Activated naive CD4-positive, alpha-beta T cell treated with anti-CD3 and anti-CD28 coated beads, Interleukin-2, amount 10 ng/mL, durations not matched to agents 7 days and 5 days (primary cell): ENCODE data around the gene LLGL1.

Experiments used
- CTCF ChIA-PET: fragments of 350-600 bp; sonication (Branson Sonifier 250); formaldehyde crosslinking; loops from one replicate; lab custom pipeline; 2021; ENCODE audit warnings: antibody characterized with exemption; lab: Charles Lee
- DNase-seq: peaks from one replicate; pipeline ENCODE4 v3.0.0-alpha.2; 2020
- H3K27ac Mint-ChIP-seq: one replicate; pipeline ENCODE4 v1.8.0; 2021; ENCODE audit warnings: mild to moderate bottlenecking, moderate library complexity, mixed read lengths
- H3K27me3 Mint-ChIP-seq: one replicate; pipeline ENCODE4 v1.8.0; 2021; ENCODE audit warnings: mild to moderate bottlenecking, mixed read lengths
- H3K36me3 Mint-ChIP-seq: one replicate; pipeline ENCODE4 v1.8.0; 2021; ENCODE audit warnings: mixed read lengths
- H3K4me1 Mint-ChIP-seq: one replicate; pipeline ENCODE4 v1.8.0; 2021; ENCODE audit warnings: mixed read lengths
- H3K4me3 Mint-ChIP-seq: one replicate; pipeline ENCODE4 v1.8.0; 2021; ENCODE audit warnings: mild to moderate bottlenecking, moderate library complexity, mixed read lengths
- H3K9me3 Mint-ChIP-seq: one replicate; pipeline ENCODE4 v1.8.0; 2021; ENCODE audit warnings: mixed read lengths

The LLGL1 gene

DNA sequence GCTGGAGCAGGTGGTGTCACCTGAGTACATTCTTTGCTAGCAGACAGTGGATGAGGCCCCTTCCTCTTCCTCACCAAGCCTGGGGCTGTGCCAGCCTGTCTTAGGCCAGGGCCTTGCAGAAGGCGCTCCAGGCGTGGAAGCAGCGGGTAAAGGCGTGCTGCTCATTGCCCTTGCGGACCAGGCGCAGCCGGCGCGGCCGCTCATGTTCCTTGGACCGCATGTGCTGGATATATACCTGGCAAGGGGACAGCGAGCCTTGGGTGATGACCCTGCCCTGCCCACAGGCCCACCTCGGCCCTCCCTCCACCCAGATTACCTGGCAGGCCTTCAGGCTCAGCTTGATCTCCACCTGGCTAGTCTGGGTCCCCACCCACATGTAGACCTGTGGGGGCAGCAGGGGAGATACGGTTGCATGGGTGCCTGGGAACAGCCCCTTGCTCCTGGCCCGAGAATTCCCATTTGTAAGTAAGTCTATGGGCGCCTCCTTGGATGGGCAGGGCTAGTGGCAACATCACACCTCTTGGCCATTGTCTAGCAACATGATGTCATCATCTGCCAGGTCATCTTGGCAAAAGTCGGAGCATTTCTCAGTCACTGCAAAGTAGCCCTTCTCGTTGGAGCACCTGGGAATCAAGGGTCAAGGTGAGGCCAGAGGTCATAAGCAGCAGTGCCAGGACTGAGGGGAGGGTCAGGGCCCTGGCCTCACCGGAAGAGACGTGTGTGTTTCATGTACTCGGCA, 19.8 kb downstream of the LLGL1 start:
- Mint-ChIP-seq H3K36me3 (peaks cover 22% of the 10 kb centered on the region), H3K4me1 (peaks cover 5% of the 10 kb centered on the region), H3K27me3 (no peaks in the 10 kb centered on the region), H3K4me3 (no peak overlapping the region), H3K9me3 (no peaks in the 10 kb centered on the region), H3K27ac (no peak overlapping the region)
- DNase-seq = no peak
- CTCF ChIA-PET = no interaction called here

DNA sequence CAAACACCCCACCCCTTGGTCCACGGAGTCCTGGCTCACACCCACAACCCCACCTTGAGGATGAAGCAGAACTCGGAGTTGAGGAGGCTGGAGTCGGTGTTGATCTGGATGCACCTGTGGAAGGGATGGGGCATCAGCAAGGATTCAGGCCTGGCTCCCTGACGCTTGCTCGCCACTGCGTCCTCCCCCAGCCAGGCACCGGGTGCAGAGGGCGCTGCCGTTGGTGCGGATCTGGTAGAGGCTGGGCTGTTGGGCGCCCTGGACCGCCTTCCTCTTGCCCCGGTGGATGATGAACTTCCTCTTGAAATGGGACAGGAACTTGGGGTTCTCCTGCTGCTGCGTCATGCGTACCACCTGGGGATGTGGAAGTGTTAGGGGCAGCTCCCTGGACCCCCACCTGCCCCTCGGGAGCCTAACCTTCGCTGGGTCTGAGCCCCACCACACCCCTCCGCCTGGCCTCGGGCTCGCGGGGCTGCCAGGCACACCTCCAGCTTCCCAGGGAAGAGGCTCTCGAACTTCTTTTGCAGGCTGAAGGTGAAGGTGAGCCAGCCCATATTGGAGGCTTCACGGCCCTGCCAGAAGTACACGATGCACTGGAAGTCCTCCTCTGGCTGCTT, 20.8 kb downstream of the LLGL1 start:
- no peaks in the 10 kb centered on the region for H3K9me3 Mint-ChIP-seq
- H3K27me3 Mint-ChIP-seq = no peaks in the 10 kb centered on the region
- H3K36me3 Mint-ChIP-seq = peaks cover 31% of the 10 kb centered on the region
- H3K4me1 Mint-ChIP-seq = peaks cover 5% of the 10 kb centered on the region
- no peak overlapping the region for H3K27ac Mint-ChIP-seq
- CTCF ChIA-PET = no interaction called here
- H3K4me3 Mint-ChIP-seq = no peak overlapping the region
- DNase-seq = no peak

DNA sequence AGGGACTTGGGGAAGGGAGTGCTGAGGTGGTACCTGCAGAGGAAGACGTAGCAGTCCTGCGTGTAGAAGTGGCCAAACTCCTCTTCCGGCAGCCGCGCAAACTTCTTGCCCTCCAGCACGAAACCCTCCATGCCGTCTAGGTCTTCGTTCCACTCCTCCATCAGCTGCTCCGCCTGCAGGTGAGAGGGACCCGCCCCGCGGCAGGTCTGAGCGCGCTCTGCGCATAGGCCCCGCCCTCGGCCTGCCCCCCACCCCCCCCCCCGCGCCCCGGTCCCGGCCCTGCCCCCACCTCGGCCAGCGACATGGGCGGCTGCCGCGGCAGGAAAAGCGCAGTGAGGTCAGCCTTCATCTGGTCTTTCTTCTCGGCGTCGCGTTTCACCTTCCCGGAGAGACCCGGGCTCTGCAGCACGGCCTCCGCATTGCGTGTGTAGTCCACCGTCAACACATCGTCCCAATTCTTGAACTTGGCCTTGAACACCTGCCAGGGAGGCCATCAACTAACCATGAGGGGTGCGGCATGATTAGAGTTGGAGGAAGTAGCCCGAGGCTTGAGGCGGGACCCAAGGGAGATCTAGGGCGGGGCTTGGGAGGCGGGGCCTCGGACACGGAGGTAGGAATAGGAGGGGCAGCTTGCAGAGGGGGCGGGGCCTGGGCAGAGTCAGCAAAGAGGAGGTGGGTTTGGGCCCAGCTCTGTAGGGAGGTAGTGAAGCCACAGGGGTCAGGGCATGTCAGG, 21.6 kb downstream of the LLGL1 start:
- Mint-ChIP-seq H3K4me3 (no peak overlapping the region), H3K4me1 (peaks cover 5% of the 10 kb centered on the region), H3K27ac (no peak overlapping the region), H3K36me3 (peaks cover 36% of the 10 kb centered on the region), H3K27me3 (no peaks in the 10 kb centered on the region), H3K9me3 (no peaks in the 10 kb centered on the region)
- DNase-seq = peak; percentile 56
- CTCF ChIA-PET = interaction anchor here (1.1 to 1.6 kb wide), 2 partner anchors 9 to 14 kb away, joined by 4 to 5 read pairs; no protein-coding TSS in a partner anchor

DNA sequence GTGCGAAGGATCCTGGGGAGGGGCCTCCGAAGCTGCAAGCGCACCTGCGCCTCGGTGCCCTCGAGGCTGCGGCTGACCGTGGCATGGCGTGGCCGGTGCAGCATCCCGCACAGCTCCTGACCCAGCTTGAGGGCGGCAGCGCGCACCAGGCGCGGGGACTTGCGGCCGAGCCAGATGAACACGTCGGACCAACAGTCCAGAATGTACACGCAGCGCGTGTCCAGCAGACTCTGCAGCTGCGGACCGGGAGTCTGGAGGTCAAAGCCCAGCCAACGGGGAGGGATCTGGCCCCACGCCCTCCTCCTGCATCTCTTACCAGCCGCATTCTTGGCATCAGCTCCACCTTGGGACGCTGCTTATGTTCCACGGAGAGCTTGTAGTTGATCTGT, 22.2 kb downstream of the LLGL1 start:
- no peak for DNase-seq
- no peaks in the 10 kb centered on the region for H3K9me3 Mint-ChIP-seq
- CTCF ChIA-PET = interaction anchor here (1.1 to 1.6 kb wide), 2 partner anchors 10 to 15 kb away, joined by 4 to 5 read pairs; no protein-coding TSS in a partner anchor
- H3K4me1 Mint-ChIP-seq = peaks cover 5% of the 10 kb centered on the region
- no peak overlapping the region for H3K4me3 Mint-ChIP-seq
- peaks cover 38% of the 10 kb centered on the region for H3K36me3 Mint-ChIP-seq
- no peaks in the 10 kb centered on the region for H3K27me3 Mint-ChIP-seq
- no peak overlapping the region for H3K27ac Mint-ChIP-seq

DNA sequence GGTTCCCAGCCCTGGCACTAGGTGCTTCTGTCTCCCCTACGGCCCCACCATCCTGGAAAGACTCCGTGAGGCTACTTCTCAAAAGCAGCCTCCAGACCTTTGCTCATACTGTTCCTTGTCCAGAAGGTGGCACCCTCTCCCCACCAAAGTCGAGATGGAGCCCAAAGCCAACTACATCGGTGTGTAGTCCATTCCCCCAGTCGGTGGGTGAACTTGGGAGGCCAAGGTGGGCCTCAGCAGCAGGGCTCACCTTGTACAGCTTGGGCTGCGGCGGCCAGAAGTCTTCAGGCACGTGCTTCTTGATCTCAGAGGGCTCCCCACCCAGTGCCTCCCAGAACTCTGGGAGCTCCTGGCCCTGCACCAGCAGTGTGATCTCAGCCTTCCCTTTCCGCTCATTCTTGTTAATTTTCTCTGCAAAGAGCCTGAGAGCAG, 22.9 kb downstream of the LLGL1 start:
- Mint-ChIP-seq H3K9me3 (no peaks in the 10 kb centered on the region), H3K4me3 (no peak overlapping the region), H3K4me1 (peaks cover 5% of the 10 kb centered on the region), H3K27ac (peak overlapping the region; percentile 20), H3K36me3 (peaks cover 41% of the 10 kb centered on the region), H3K27me3 (no peaks in the 10 kb centered on the region)
- DNase-seq = peak; percentile 81
- CTCF ChIA-PET = interaction anchor here (0.8 to 1.7 kb wide), 4 partner anchors 8 to 72 kb away, joined by 3 to 6 read pairs (median 4); no protein-coding TSS in a partner anchor

DNA sequence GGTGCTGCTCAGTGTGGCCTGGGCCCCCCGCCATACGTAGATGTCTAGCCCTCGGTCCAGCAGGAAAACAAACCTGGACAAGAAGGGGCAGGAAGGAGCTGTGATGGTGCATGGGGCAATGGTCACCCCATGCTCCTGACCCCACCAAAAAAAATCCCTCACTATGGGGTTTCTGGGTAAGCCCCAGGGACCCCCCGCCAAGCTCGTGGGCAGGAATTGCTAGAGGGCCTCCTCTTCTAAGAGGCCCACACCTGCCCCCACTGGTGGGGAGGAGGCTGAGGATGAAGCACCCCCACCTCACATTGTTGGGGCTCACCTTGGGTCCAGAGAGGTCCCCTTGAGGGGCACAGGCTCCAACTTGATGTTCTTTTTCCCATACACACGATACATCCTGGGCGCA, 23.4 kb downstream of the LLGL1 start:
- Mint-ChIP-seq H3K4me3 (no peak overlapping the region), H3K9me3 (no peaks in the 10 kb centered on the region), H3K36me3 (peaks cover 44% of the 10 kb centered on the region), H3K27me3 (no peaks in the 10 kb centered on the region), H3K4me1 (peaks cover 5% of the 10 kb centered on the region), H3K27ac (peak overlapping the region; percentile 20)
- CTCF ChIA-PET = interaction anchor here (0.6 to 1.7 kb wide), 5 partner anchors 8 to 164 kb away, joined by 3 to 6 read pairs (median 4); no protein-coding TSS in a partner anchor
- DNase-seq = no peak

DNA sequence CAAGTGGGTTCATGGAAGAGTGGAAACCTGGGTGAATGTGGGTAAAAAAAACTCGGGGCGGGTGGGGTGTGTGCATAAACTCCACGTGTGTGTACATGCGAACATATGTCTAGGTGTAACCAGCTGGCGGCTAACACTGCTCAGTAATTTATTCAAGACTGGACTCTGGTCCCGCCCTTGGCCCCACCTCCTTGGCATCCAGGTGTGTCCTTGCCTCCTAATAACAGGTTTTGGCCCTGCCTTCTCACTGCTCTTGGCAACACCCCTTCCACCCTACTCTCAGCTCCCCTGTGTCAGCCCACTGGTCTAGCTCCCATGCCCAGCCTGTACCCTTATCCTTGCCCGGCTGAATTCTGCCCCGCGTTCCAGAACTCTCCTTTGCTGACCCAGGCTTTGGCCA, 24.8 kb downstream of the LLGL1 start:
- Mint-ChIP-seq H3K27ac (no peak overlapping the region), H3K4me1 (peaks cover 5% of the 10 kb centered on the region), H3K36me3 (peaks cover 52% of the 10 kb centered on the region), H3K4me3 (no peak overlapping the region), H3K9me3 (no peaks in the 10 kb centered on the region), H3K27me3 (no peaks in the 10 kb centered on the region)
- DNase-seq = no peak
- CTCF ChIA-PET = no interaction called here

DNA sequence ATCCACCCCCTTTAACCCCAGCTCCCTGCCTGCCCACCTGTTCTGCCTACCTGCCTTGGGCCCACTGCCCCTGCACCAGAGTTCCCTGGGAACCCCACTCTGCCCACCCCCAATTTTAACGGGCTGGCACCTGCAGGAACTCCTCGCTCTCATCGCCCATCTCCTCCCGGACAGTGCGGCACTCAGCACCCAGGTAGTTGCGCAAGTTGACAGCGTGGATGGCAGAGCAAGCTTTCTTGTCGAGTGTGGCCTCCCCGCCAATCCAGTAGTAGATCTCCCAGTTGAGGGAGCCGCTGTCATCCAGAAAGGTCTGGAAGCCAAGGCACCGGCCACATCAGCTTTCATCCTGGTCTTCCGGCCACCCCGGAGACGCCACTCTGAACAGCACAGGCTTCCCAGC, 25.3 kb downstream of the LLGL1 start:
- Mint-ChIP-seq H3K27me3 (no peaks in the 10 kb centered on the region), H3K4me3 (no peak overlapping the region), H3K9me3 (no peaks in the 10 kb centered on the region), H3K36me3 (peaks cover 49% of the 10 kb centered on the region), H3K27ac (no peak overlapping the region), H3K4me1 (peaks cover 5% of the 10 kb centered on the region)
- CTCF ChIA-PET = no interaction called here
- DNase-seq = no peak

DNA sequence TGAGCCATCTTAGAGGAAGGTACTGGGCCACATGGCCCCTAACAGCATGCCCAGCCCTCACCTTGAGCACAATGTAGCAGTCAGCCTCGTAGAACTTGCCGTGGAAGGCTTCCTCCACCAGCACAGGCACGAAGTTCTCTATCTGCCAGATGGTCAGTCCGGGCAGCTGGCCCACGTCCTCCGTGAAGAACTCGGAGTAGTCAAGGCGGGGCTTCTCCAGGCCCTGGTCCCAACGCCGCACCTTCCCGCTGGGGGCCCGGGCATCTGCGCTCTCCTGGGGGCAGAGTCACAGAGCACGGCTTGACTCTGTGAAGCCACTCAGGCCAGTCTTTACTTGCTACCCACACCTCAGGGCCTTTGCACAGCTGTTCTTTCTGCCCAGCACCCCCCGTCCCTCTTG, 25.8 kb downstream of the LLGL1 start:
- Mint-ChIP-seq H3K27me3 (no peaks in the 10 kb centered on the region), H3K4me3 (no peak overlapping the region), H3K9me3 (no peaks in the 10 kb centered on the region), H3K36me3 (peaks cover 49% of the 10 kb centered on the region), H3K27ac (no peak overlapping the region), H3K4me1 (peaks cover 9% of the 10 kb centered on the region)
- no peak for DNase-seq
- CTCF ChIA-PET = no interaction called here

DNA sequence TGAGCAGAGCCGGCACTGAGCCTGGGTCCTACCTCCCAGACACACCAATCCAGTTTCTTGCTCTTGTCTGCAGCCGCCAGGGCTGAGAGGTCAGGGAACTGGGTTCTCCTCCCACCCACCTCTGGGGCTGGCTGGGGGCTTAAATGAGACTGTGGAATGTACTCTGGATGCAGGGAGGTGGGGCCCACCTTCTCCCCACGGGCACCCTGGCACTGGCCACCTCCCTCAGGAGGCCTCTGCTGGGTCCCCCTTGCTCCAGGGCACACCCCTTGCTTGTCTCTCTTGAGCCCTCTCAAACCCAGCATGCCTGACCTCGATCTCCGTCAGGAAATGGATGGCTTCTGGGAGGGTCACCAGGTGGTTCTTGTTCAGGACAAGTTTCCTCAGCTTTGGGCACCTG, 26.7 kb downstream of the LLGL1 start:
- Mint-ChIP-seq H3K9me3 (no peaks in the 10 kb centered on the region), H3K27me3 (no peaks in the 10 kb centered on the region), H3K27ac (no peak overlapping the region), H3K36me3 (peaks cover 47% of the 10 kb centered on the region), H3K4me3 (no peak overlapping the region), H3K4me1 (peaks cover 17% of the 10 kb centered on the region)
- DNase-seq = no peak
- CTCF ChIA-PET = no interaction called here

DNA sequence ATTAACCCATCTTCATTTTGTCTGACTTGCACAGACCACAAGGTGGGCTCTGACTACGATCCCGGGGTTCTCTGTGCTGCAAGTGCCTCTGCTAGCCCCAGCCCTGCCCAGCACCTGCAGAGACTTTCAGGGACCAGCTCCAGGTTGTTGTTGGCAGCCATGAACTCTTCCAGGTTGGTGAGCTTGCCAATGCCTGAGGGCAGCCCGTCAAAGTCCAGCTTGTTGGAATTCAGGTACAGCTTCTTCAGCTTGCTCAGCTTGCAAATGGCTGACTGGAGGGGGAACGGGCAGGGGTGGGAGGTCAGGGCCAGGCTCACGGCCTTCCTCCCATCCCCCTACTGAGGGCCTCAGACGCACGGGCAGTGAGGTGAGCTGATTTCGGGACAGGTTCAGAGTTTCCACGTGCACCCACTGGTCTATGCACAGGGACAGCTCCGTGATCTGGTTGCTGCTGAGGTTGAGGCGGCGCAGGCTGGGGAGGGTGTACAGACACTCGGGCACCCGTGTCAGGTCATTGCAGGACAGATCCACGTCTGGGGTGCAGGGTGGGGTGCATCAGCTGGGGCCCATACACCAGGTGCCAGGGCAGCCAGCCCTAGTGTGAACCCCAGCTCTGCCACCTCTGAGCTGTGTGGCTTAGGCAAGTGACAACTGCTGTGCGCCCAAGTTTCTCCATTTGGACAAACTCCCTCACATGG, 27.9 kb downstream of the LLGL1 start:
- DNase-seq = no peak
- peaks cover 19% of the 10 kb centered on the region for H3K4me1 Mint-ChIP-seq
- CTCF ChIA-PET = no interaction called here
- H3K36me3 Mint-ChIP-seq = peaks cover 44% of the 10 kb centered on the region
- H3K27me3 Mint-ChIP-seq = no peaks in the 10 kb centered on the region
- H3K27ac Mint-ChIP-seq = no peak overlapping the region
- no peaks in the 10 kb centered on the region for H3K9me3 Mint-ChIP-seq
- H3K4me3 Mint-ChIP-seq = no peak overlapping the region

DNA sequence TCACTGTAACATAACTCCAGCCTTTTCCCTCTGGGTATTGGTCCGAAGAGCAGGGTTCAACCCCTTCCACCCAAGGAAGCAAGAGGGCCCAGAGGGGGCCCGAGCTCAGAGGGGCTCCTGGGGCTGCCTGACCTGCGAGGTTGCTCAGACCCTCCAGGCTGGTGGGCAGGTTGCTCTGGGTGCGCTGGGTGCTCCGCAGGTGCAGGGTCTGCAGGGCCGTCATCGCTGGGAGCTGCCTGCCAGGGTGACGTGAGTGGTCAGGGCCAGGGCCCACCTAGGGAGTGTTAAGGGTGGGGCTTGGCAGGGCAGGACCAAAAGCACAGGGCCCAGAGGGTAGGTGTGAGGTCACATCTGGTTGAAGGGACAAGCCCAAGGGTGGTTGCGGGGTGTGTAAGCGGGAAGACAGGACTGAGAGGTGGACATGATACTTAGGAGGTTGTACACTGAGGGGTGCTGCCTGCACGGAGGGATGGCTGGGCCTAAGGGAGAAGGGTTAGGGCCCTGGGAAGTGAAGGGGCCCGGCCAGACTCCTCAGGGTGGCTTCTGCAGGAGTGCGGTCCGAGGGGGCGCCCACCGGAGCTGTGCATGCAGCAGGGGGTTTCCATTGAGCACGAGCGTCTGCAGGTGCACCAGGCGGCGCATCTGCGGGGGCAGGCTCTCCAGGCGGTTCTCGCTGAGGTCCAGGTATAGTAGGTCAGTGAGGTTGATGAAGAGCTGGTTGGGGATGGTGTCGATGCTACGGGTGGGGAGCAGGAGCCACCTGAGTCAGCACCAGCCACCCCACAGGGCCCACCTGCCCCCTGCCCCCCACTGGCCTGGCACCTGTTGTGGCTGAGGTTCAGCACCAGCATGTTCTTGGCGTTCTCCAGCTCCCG, 28.7 kb downstream of the LLGL1 start:
- H3K4me1 Mint-ChIP-seq = peaks cover 23% of the 10 kb centered on the region
- peaks cover 40% of the 10 kb centered on the region for H3K36me3 Mint-ChIP-seq
- no peaks in the 10 kb centered on the region for H3K27me3 Mint-ChIP-seq
- no peak overlapping the region for H3K27ac Mint-ChIP-seq
- no peak for DNase-seq
- no peaks in the 10 kb centered on the region for H3K9me3 Mint-ChIP-seq
- CTCF ChIA-PET = no interaction called here
- H3K4me3 Mint-ChIP-seq = no peak overlapping the region

DNA sequence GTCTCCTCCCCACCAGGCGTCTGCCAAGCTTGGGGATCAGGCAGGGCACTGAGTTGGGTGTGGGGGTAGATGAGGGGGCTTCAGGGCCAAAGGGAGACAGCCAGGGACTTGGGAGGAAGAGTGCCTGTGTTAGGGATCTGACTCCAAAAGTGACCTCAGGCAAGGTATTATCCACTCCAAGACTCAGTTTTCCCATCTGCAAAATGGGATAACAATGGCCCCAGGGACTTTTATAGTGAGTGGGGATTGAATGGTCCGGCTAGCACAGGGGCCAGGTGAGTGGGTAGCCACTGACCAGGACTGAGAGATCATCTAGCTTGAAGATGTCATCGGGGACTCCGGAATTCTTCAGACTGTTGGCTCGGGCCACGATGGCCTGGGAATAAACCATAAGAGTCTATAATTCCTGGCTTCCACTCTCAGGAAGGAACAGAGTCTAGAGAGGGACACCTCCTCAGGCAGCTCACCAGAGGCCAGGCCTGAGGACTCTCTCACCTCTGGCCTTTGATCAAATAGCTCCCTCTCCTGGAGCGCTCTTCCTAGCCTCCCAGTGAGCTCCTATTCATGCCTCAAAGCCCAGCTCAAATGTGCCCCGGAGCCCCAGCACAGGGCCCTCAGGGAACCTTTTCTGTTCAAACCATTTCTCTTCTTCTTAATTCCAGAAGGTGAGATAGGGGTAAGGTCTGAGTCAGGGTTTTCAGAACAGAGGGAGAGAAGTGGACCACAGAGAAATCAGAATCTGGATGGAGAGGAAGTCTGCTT, 29.6 kb downstream of the LLGL1 start:
- Mint-ChIP-seq H3K27ac (no peak overlapping the region), H3K27me3 (no peaks in the 10 kb centered on the region), H3K4me1 (peaks cover 29% of the 10 kb centered on the region), H3K4me3 (no peak overlapping the region), H3K9me3 (no peaks in the 10 kb centered on the region), H3K36me3 (peaks cover 40% of the 10 kb centered on the region)
- CTCF ChIA-PET = no interaction called here
- no peak for DNase-seq
